ENCODE data around the gene TIE1.
"Not testable (repeated sequence)": the region's sequence is repeated elsewhere in the genome, so short reads cannot be mapped to it uniquely, and the experiment has no call there.

TIE1 gene

GRCh38 chr1:43366179-43366578 is 65.4 kb downstream of the TIE1 start:
- peak in 1 of 2 experiments; percentile 16 for DNase-seq

GRCh38 chr1:43366601-43367025 is 65.8 kb downstream of the TIE1 start:
- DNase-seq = no peak

- DNase-seq = peak; percentile 42 to 61
Observed at GRCh38 chr1:43367026-43367903, 66.5 kb downstream of the TIE1 start.

- peak; percentile 76 to 94 for DNase-seq
Observed at GRCh38 chr1:43367904-43368645, 67.3 kb downstream of the TIE1 start, which contains the start of gene ELOVL1. Gene ELOVL1, minus strand, starts transcription at chr1:43368011. Its CDS starts 2,402 bp downstream, at chr1:43365609.

GRCh38 chr1:43368646-43369020 is 67.9 kb downstream of the TIE1 start:
- DNase-seq = no peak

- not testable (repeated sequence) for DNase-seq
Observed at GRCh38 chr1:43369779-43370178, 69.0 kb downstream of the TIE1 start.

GRCh38 chr1:43370564-43370963 is 69.8 kb downstream of the TIE1 start:
- no peak for DNase-seq

GRCh38 chr1:43372172-43372571 is 71.4 kb downstream of the TIE1 start:
- no peak for DNase-seq
